HG03175 (cell line): ENCODE data around the gene HMGA1.
"Not testable (repeated sequence)": the region's sequence is repeated elsewhere in the genome, so short reads cannot be mapped to it uniquely, and the experiment has no call there.

ENCODE experiments used
- ATAC-seq: cut with Tn5 transposase; IDR thresholded peaks from one replicate; pipeline ENCODE4 v1.9.1; 2021; ENCODE audit warnings: mild to moderate bottlenecking, moderate library complexity; ENCODE audit not compliant: unreplicated experiment

Gene HMGA1

GRCh38 chr6:34239893-34240292 is 3.2 kb downstream of the HMGA1 start:
- ATAC-seq, result no peak

DNA sequence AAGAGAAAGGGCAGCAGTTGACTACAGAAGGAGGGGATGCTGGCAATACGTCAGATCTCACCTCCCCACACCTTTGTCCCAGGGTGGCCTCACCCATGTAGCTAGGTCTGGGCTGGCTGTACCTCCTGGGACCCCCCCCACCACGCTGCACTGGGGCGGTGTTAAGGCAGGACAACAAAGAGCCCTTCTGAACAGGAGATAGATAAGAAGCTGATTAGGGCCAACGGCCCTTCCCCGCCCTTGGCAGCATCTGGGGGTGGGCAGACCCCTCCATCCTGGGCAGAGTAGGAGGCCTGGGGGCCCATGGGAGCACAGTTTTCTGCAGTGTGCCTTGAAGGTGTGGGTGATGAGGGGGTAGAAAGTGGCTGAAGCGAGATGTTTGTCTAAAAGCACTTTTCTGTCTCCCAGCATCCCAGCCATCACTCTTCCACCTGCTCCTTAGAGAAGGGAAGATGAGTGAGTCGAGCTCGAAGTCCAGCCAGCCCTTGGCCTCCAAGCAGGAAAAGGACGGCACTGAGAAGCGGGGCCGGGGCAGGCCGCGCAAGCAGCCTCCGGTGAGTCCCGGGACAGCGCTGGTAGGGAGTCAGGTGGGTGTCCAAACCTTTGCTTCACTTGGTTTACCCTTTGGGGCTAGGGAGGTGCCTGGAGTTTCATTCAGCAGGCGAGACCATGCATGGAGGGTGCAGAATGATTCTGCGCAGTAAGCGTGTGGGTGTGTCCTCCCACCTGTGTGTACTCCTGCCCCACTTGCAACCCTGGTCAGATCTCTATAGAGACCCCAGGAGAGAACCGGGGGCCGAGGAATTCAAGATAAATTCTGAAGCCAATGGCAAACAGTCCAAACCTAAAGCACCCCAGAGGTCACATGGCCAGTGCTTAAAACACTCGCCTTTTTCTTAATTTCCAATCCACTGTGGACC is 3.9 kb downstream of the HMGA1 start:
- ATAC-seq, result no peak

DNA sequence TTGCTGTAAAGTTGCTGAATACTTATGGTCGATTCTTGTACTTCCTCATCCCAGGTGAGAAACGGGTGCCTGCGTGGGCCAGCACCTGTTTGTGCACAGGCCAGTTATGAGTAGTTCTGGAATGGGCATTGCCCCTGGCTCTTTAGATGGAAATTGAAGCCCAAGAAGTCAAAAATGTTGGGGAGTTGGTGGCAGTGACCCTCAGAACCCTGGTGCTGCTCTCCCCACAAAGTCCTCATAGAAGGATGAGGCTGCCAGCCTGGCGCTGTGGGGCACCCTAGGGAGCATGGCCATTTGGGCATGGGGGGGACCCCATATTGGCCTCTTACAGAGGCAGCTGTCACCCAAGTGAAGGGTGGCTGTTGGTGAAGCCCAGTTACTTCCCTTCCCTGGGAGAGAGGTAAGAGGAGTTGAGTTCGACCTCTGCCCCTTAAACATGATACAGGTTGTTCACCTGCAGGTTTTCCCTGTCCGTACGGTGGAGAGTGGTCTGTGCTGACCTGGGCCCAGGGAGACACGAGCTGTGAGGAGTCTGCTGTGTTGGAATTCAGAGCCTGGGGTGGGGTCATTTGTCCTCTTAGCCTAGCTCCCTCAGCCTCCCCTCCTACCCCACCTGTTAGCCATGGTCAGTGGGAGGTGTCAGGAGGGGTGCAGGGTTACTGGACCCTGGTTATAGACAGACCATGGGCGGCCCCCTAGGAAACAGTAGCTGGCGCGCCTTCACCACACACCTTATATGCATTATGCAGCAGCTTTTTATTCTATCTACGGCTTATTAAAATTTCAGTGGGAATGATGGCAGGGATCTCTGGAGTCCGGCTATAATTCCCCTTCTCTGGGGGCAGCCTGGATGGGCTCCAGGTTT is 4.9 kb downstream of the HMGA1 start:
- ATAC-seq, result no peak

DNA sequence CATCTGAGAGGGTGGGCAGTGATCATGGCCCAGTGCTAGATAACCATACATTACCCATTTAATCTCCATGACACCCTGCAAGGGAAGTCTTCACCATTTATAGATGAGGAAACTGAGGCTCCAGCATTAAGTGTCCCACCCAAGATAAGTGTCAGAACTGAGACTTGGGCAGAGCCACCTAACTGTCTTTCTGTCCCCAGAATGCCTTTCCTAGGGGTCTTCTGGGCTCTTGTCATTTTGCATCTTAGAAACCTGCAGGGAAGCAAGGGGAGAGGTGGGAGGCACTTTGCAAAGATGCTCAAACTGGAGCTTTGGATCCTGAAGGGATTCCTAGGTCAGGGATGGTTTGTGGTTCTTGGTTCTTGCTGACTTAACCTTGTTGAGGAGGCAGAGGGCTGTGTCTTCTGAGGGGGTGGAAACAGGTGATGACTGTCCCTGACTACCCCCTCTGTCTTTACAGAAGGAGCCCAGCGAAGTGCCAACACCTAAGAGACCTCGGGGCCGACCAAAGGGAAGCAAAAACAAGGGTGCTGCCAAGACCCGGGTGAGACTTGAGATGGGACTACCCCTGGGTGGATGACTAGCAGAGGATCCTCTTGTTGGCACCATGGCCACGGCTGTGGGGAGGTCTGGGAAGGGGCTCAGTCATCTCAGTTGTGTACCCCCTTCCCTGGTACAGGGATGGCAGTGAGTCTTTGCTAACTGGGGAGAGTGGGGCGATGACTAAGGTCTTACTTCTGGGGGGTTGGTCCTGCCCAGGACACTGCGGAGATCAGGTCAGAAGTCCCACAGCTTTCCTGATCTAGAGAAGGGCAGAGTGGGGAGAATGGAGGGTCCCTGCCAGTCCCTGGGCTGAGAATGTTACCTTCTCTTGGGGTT is 5.8 kb downstream of the HMGA1 start:
- ATAC-seq, result no peak

DNA sequence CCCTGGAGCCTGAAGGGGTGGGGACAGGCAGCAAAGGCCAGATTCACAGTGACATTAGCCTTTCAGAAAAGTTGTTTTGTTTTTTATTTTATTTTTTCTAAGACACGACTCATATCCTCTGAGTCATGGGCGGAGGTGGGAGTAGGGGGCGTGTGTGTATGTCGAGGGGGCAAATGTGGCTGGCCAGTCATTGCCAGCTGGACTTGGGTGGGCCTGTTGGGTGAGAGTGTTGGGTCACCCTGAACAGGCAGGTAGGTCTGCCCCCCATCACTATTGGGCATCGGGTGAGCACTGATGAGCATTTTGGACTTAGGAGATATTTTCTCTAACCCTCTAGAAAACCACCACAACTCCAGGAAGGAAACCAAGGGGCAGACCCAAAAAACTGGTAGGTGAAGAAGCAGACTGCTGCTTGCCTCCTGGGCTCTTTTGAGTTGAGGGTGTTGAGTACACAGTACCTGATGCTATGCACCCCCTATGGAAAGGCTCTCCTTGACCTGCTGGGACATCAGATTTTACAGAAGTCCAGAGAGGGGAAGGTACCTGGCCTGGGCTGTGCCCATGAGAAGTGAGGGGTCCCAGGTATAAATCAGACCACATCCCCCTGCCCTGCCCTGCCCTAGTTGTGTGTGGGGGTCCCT is 6.6 kb downstream of the HMGA1 start:
- ATAC-seq, result no peak

DNA sequence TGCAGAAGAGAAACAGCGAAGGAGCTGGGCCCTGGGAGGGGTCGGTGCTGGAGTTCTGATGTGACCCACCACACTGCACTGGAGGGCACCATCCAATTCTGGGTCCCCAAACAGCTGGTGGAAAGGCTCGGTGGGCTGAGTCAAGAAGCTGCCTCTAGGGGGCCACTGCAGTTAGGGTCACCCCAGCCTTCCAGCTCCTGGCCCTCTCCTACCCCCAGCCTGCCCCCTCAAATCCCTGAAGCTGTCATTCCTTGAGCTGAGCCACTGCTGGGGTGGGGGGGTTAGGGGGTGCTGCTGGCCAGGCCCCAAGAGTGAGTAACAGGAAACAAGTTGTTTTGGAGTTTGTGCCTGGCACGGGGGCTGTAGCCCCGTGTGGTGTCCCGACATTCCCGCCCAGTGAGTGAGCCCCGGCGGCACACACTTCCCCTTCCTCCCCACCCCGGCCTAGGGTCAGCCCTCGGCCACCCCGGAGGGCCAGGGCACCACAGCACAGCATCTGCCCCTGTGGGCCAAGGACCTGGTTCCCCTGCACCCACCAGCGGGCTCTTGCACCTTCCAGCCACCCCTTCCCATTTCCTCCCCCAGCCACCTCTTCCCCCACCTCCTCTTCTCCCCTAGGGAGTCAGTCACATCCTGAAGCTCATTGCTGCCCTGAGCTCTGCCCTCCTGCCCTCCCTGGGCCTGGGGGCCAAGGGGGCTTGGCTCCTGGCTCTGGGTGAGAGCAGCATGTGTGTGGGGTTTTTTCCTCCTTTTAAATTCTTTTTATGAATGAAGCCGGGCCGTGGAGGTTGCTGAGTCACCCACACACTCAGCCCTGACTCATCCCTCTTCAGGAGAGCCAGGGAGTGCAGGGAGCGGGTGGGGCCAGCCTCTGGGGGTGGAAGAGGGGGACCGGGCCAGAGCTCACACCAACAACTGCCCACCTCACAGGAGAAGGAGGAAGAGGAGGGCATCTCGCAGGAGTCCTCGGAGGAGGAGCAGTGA is 7.5 kb downstream of the HMGA1 start:
- ATAC-seq, result no peak

DNA sequence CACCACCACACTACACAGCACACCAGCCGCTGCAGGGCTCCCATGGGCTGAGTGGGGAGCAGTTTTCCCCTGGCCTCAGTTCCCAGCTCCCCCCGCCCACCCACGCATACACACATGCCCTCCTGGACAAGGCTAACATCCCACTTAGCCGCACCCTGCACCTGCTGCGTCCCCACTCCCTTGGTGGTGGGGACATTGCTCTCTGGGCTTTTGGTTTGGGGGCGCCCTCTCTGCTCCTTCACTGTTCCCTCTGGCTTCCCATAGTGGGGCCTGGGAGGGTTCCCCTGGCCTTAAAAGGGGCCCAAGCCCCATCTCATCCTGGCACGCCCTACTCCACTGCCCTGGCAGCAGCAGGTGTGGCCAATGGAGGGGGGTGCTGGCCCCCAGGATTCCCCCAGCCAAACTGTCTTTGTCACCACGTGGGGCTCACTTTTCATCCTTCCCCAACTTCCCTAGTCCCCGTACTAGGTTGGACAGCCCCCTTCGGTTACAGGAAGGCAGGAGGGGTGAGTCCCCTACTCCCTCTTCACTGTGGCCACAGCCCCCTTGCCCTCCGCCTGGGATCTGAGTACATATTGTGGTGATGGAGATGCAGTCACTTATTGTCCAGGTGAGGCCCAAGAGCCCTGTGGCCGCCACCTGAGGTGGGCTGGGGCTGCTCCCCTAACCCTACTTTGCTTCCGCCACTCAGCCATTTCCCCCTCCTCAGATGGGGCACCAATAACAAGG is 8.5 kb downstream of the HMGA1 start:
- not testable (repeated sequence) for ATAC-seq

- not testable (repeated sequence) for ATAC-seq
Observed at GRCh38 chr6:34245761-34246140, 9.1 kb downstream of the HMGA1 start.

- ATAC-seq, result no peak
Observed at GRCh38 chr6:34246249-34246562, 9.5 kb downstream of the HMGA1 start.

- no peak for ATAC-seq
Observed at GRCh38 chr6:34246563-34247391, 10.1 kb downstream of the HMGA1 start.

DNA sequence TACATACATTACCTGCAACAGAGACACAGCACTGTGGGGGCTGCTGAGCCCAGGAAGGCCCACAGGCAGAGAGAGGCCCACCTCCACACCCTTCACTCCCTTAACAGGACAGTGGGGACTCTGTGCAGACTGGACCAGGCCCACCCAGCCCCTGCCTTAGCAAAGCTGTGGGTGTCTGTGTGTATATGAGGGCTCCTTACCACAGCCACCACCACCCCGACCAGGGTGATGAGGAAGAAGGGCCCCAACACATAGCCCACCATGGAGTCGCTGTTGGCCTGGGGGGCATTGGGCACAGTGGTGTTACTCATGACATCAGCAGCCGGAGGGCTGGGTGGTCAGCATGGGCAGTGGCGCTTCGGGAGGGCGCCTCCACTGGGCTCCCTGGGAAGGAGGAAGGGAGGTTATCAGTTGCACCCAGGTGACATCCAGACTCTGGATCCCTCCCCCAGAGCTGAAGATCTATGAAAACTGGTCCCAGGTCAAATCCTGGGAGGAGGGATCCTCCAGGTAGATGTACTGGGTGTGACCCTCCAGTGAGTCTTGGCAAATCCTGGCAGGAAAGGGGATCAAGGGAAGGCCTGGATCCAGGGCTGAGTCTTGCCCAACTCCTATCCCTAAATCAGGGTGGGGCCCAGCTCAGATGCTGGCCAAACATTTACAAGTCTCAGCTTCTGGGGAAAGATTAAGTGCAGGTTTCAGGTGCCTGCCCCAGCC is 11.0 kb downstream of the HMGA1 start:
- ATAC-seq, result no peak

GRCh38 chr6:34248198-34248726 is 11.6 kb downstream of the HMGA1 start:
- ATAC-seq, result peak; percentile 27

DNA sequence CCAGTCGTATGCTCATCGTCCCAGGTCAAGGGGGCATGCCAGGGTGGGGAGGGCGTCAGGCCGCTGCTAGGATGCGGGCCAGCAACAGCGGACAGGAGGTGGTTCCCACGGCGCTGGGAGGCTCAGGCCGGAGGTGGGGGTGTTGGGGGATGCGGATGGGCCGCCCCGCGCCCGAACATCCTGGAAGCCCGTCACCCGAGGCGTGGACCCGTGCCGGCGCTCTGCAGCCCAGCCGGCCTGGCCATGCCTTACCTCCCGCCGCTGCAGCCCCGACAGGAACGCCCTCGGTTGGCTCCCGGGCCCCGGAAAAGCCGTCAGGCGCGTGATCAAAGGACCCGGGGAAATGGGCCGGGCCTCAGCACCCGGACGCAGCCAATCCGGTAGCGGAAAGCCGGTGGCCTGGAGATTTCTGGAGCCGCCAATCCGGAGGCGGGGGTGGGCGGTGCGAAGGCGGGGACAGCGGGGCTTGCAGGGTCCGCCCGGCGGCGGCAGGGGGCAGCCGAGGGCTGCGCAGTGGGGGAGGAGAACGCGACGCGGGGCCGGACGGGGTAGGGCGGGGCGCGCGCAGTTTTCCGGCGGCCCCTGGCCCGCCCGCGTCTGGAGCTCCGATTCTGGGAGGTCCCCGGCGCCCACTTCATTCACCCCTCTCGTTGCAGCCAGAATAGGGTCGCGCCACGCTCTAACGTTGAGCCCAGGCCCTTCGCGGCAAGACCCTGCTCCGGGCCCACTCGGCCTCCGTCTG is 12.2 kb downstream of the HMGA1 start, which contains the start of gene SMIM29:
Gene SMIM29 (minus strand): TSS at position 280 of the 742 bp plus-strand sequence. CDS start 1,215 bp downstream, outside the sequence.
- peak; percentile 77 for ATAC-seq

DNA sequence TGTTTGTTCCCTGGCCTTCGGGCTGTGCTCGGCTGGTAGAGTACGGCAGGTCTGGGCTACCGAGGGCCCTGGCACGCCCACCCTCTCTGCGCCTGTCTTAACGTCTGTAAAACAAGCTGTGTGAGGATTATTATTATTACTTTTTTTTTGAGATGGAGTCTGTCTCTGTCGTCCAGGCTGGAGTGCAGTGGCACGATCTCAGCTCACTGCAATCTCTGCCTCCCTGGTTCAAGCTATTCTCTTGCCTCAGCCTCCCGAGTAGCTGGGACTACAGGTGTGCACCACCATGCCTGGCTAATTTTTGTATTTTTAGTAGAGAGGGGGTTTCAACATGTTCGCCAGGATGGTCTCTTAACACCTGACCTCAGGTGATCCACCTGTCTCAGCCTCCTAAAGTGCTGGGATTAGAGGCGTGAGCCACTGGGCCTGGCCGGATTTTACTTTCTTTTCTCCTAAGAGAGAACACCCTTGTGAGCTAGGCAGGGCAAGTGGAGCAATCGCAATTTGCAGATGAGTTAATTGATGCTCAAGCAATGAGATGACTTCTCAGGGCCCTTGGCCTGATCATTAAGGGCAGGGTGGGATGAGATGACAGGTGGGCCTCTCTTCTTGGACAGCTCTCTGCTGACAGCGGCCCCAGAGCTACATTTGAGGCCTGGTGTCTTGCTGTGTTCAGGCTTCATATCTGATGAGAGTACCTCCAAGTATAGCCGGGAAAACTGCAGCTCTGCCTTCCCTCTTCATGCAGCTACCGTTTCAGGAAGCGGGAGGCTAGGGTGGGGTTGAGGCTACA is 13.0 kb downstream of the HMGA1 start:
- ATAC-seq, result peak; percentile 30

DNA sequence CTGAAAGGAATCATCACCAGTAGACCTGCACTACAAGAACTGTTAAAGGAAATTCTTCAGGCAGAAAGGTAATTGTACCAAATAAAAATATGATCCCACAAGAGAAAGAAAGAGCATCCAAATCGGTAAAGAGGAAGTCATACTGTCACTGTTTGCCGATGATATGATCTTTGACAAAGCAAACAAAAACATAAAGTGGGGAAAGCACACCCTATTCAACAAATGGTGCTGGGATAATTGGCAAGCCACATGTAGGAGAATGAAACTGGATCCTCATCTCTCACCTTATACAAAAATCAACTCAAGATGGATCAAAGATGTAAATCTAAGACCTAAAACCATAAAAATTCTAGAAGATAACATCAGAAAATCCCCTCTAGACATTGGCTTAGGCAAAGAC is 15.7 kb downstream of the HMGA1 start:
- not testable (repeated sequence) for ATAC-seq
